HCT116 (cell line): ENCODE measurements around the gene OR8D4. TPM values are rescaled to one million over a fixed set of nuclear protein-coding genes. Genes with fewer than 3 reads are reported as not detected.

Source experiments
- ATAC-seq: fragments of 200-7000 bp; cut with Tn5 transposase; 2 replicates; pipeline ENCODE4 v1.9.1; 2020; ENCODE audit warnings: mild to moderate bottlenecking, moderate library complexity
- BruUV-seq: library from RNA; stranded (reverse); fragments of 400-500 nt; replicated peaks from 2 replicates; lab custom pipeline; 2021; lab: Mats Ljungman, UMichigan
- CTCF ChIA-PET: fragments of 300-600 bp; sonication (Branson Sonifier 250); formaldehyde crosslinking; loops from one replicate; lab custom pipeline; 2021; ENCODE audit warnings: antibody characterized with exemption; lab: Charles Lee
- POLR2A ChIA-PET: fragments of 300-600, 350-600 bp; sonication (Branson Sonifier 250); formaldehyde crosslinking; loops from one replicate; lab custom pipeline; 2021; ENCODE audit warnings: antibody characterized with exemption; lab: Charles Lee
- RAD21 ChIA-PET, 2 experiments: fragments of 300-600 bp; sonication (Branson Sonifier 250); formaldehyde crosslinking; loops; one replicate each; lab custom pipeline; 2023; ENCODE audit warnings: low total read pairs in 2 of 2; ENCODE audit not compliant: uncharacterized antibody in 2 of 2, unreplicated experiment in 2 of 2, low non-redundant PET in 1 of 2; lab: Charles Lee
- DNase-seq: peaks from one replicate; pipeline ENCODE4 v3.0.0-alpha.2; 2010; ENCODE audit warnings: low read depth, low spot score
- H2AFZ ChIP-seq: fragments of 200-600 bp; shearing (Covaris generic), sonication (generic); 2 replicates; pipeline ENCODE4 v1.6.1; 2017; ENCODE audit warnings: low read depth, mixed run types, mixed read lengths, antibody characterized with exemption, low read length; ENCODE audit not compliant: poor library complexity, severe bottlenecking
- H3K27ac ChIP-seq: 2 replicates; pipeline ENCODE4 v1.5.1; 2012; ENCODE audit warnings: low read depth, low read length
- H3K27me3 ChIP-seq: fragments of 200-600 bp; sonication (generic); 2 replicates; pipeline ENCODE4 v1.6.1; 2016; ENCODE audit warnings: mixed run types, low read length, mixed read lengths; ENCODE audit not compliant: insufficient read depth
- H3K36me3 ChIP-seq, 2 experiments: fragments of 200-500 bp in 1 of 2; fragments of 200-600 bp in 1 of 2; sonication (Bioruptor generic) in 1 of 2; sonication (generic) in 1 of 2; 2 replicates each; pipeline versions ENCODE4 v1.5.1 to v1.6.1; 2014 to 2016; ENCODE audit warnings: low read length in 2 of 2, inconsistent platforms in 1 of 2, mixed read lengths in 1 of 2, mixed run types in 1 of 2; ENCODE audit not compliant: insufficient read depth in 2 of 2, control insufficient read depth in 1 of 2
- H3K4me1 ChIP-seq, 2 experiments: fragments of 200-600 bp in 1 of 2; sonication (generic) in 1 of 2; 2 replicates each; pipeline versions ENCODE4 v1.5.1 to v1.6.1; 2012 to 2017; ENCODE audit warnings: low read length in 2 of 2, inconsistent platforms in 1 of 2, mild to moderate bottlenecking in 1 of 2, mixed read lengths in 1 of 2, mixed run types in 1 of 2, moderate library complexity in 1 of 2; ENCODE audit not compliant: insufficient read depth in 2 of 2, control insufficient read depth in 1 of 2
- H3K4me2 ChIP-seq: fragments of 200-600 bp; sonication (generic); 2 replicates; pipeline ENCODE4 v1.6.1; 2017; ENCODE audit warnings: mixed run types, low read length, mixed read lengths
- H3K4me3 ChIP-seq, 2 experiments: fragments of 200-600 bp in 1 of 2; sonication (generic) in 1 of 2; replicated peaks in 1 of 2; 2 replicates each; pipeline ENCODE4 v1.5.1; 2011 to 2016; ENCODE audit warnings: low read length in 2 of 2, control low read depth in 1 of 2, low read depth in 1 of 2, mild to moderate bottlenecking in 1 of 2, mixed read lengths in 1 of 2, mixed run types in 1 of 2
- H3K79me2 ChIP-seq: fragments of 200-600 bp; sonication (generic); 2 replicates; pipeline ENCODE4 v1.6.1; 2017; ENCODE audit warnings: mild to moderate bottlenecking, mixed run types, low read length, moderate library complexity, mixed read lengths; ENCODE audit not compliant: insufficient read depth
- H3K9ac ChIP-seq: fragments of 200-600 bp; sonication (generic); 2 replicates; pipeline ENCODE4 v1.6.1; 2016; ENCODE audit warnings: low read length, mixed read lengths
- H3K9me2 ChIP-seq: fragments of 200-600 bp; sonication (generic), shearing (Covaris generic); 2 replicates; pipeline ENCODE4 v1.6.1; 2017; ENCODE audit warnings: mixed run types, mild to moderate bottlenecking, moderate library complexity; ENCODE audit not compliant: insufficient read depth
- H3K9me3 ChIP-seq, 2 experiments: fragments of 200-500 bp in 1 of 2; fragments of 200-600 bp in 1 of 2; sonication (Bioruptor generic) in 1 of 2; sonication (generic) in 1 of 2; 2 replicates each; pipeline ENCODE4 v1.6.1; 2014 to 2017; ENCODE audit warnings: low read length in 2 of 2, mixed read lengths in 2 of 2, inconsistent platforms in 1 of 2, low read depth in 1 of 2, mild to moderate bottlenecking in 1 of 2, mixed run types in 1 of 2, moderate library complexity in 1 of 2; ENCODE audit not compliant: control insufficient read depth in 1 of 2, insufficient read depth in 1 of 2
- H4K20me1 ChIP-seq: fragments of 200-600 bp; sonication (generic), shearing (Covaris generic); 2 replicates; pipeline ENCODE4 v1.6.1; 2017; ENCODE audit warnings: mixed run types, mild to moderate bottlenecking, moderate library complexity; ENCODE audit not compliant: insufficient read depth
- ELF1 ChIP-seq: IDR thresholded peaks from 2 replicates; pipeline ENCODE4 v1.6.1; 2012; ENCODE audit warnings: low read depth, borderline replicate concordance
- EZH2phosphoT487 ChIP-seq: fragments of 200-600 bp; IDR thresholded peaks from 2 replicates; pipeline ENCODE4 v1.6.1; 2018; ENCODE audit warnings: antibody characterized with exemption, borderline replicate concordance
- JUND ChIP-seq: IDR thresholded peaks from 2 replicates; pipeline ENCODE4 v1.6.1; 2012
- MAX ChIP-seq: IDR thresholded peaks from 2 replicates; pipeline ENCODE4 v1.6.1; 2012
- POLR2A ChIP-seq: IDR thresholded peaks from 2 replicates; pipeline ENCODE4 v1.7.0; 2011; ENCODE audit warnings: borderline replicate concordance; ENCODE audit not compliant: insufficient read depth, insufficient read length; ENCODE audit errors: extremely low read depth
- REST ChIP-seq: IDR thresholded peaks from 2 replicates; pipeline ENCODE4 v1.6.1; 2012; ENCODE audit warnings: low read depth
- SP1 ChIP-seq: IDR thresholded peaks from 2 replicates; pipeline ENCODE4 v1.6.1; 2012; ENCODE audit warnings: low read depth
- TCF7L2 ChIP-seq: IDR thresholded peaks from 2 replicates; pipeline ENCODE4 v1.7.0; 2011; ENCODE audit warnings: borderline replicate concordance, inconsistent platforms; ENCODE audit not compliant: insufficient read depth, insufficient read length; ENCODE audit errors: extremely low read depth
- YY1 ChIP-seq: IDR thresholded peaks from 2 replicates; pipeline ENCODE4 v1.6.1; 2011; ENCODE audit warnings: low read length, low read depth, moderate library complexity, mild to moderate bottlenecking; ENCODE audit not compliant: insufficient replicate concordance; ENCODE audit errors: extremely low read depth
- ZBTB33 ChIP-seq: IDR thresholded peaks from 2 replicates; pipeline ENCODE4 v1.6.1; 2011; ENCODE audit warnings: mild to moderate bottlenecking, low read length, moderate library complexity; ENCODE audit not compliant: insufficient replicate concordance; ENCODE audit errors: extremely low read depth
- intact Hi-C: fragments of 100-400 bp; cut with micrococcal nuclease; formaldehyde crosslinking; loops from 2 replicates; pipeline ENCODE4 v1.10.0; 2022
- total RNA-seq: library from RNA; stranded (reverse); gene quantifications from one replicate; pipeline ENCODE4 v1.2.1, GENCODE V29; 2021; ENCODE audit not compliant: unreplicated experiment

OR8D4 gene
- total RNA-seq, 1 experiment from 2014 or later = not detected

GRCh38 chr11:123942413-123942812, 40.4 kb downstream of the OR8D4 start:
- Histone ChIP-seq H3K9me3 (no peaks in the 10 kb centered on the region), H3K27me3 (0 out of 2 replicates have a peak, but pooled peaks cover 8% of the 10 kb centered on the region), H3K9ac (no peak overlapping the region), H3K79me2 (no peaks in the 10 kb centered on the region), H4K20me1 (no peaks in the 10 kb centered on the region), H3K4me1 (no peaks in the 10 kb centered on the region), H3K27ac (no peak overlapping the region), H3K36me3 (no peaks in the 10 kb centered on the region), H2AFZ (no peak overlapping the region), H3K4me2 (no peak overlapping the region), H3K4me3 (no peak overlapping the region), H3K9me2 (no peaks in the 10 kb centered on the region)
- RAD21 ChIA-PET = no interaction called here
- POLR2A ChIA-PET = no interaction called here
- TF ChIP-seq JUND = no peak
- TF ChIP-seq SP1 = no peak
- no peak for TF ChIP-seq EZH2phosphoT487
- TF ChIP-seq REST = no peak
- no peak for TF ChIP-seq YY1
- no peak for TF ChIP-seq MAX
- no peak for TF ChIP-seq ELF1
- no peak for TF ChIP-seq TCF7L2
- no peak for TF ChIP-seq ZBTB33
- no peak for TF ChIP-seq POLR2A
- no peak for DNase-seq
- no TSS peak for BruUV-seq
- CTCF ChIA-PET = no interaction called here
- intact Hi-C loops = no loop called here
- ATAC-seq = no peak
